ENCODE measurements around the gene METRNL.

GRCh38 chr17:83142619-83143018 lies 63.2 kb downstream of the METRNL start:
- TF ChIP-seq CTCF (IDR thresholded peaks at IDR 0.05; ENCODE audit: low read length), result no peak
- no peak for TF ChIP-seq EZH2 (IDR thresholded peaks at IDR 0.05; ENCODE audit: borderline replicate concordance, low read length)

All from OCI-LY1 (cell line).